ENCODE data around the gene DPP10. TPM values are rescaled to one million over a fixed set of nuclear protein-coding genes. Genes with fewer than 3 reads are reported as not detected.

The DPP10 gene
- total and polyA plus RNA-seq, 10 of the 15 experiments (the other 5 are each of a cell fraction or from before 2014, with no cell fraction given): not detected

GRCh38 chr2:115635430-115635829, 1193.0 kb downstream of the DPP10 start:
- no peak for FAIRE-seq
- no peak for DNase-seq (ENCODE audit: low read depth, low spot score)
- H3K36me3 ChIP-seq (ENCODE audit: control insufficient read depth in 2 of 2, insufficient read depth in 2 of 2, low read length in 1 of 2): no peaks in the 10 kb centered on the region
- WGBS (ENCODE audit: insufficient coverage, insufficient replicate concordance, low lambda C conversion rate, missing lambda C conversion rate): 50% methylated on average over 2 of the region's 2 CpGs
- in situ Hi-C loops (cut with MboI): no loop called here
- intact Hi-C loops (cut with micrococcal nuclease; ENCODE audit: unreplicated experiment): no loop called here
- CTCF ChIA-PET: interaction anchor here (0.6 kb wide), 1 partner anchor 458 kb away, joined by 3 read pairs; no protein-coding TSS in a partner anchor
- RAD21 ChIA-PET (ENCODE audit: unreplicated experiment): no interaction called here
- SMC1A ChIA-PET (ENCODE audit: uncharacterized antibody, unreplicated experiment): no interaction called here
- ATAC-seq: no peak
- no peak overlapping the region for H3K4me2 ChIP-seq (ENCODE audit: control insufficient read depth, insufficient read depth)
- no peak overlapping the region for H3K9ac ChIP-seq (ENCODE audit: control insufficient read depth, insufficient read depth, low read length)
- H3K9me3 ChIP-seq (replicated peaks; ENCODE audit: control insufficient read depth, insufficient read depth, low read length): no peaks in the 10 kb centered on the region
- no peak overlapping the region for H2AFZ ChIP-seq (ENCODE audit: control insufficient read depth, low read depth, low read length)
- no peak overlapping the region for H3K27ac ChIP-seq (ENCODE audit: control insufficient read depth, insufficient read depth)
- no peak overlapping the region for H3K4me3 ChIP-seq
- POLR2A ChIA-PET: no interaction called here
- no peaks in the 10 kb centered on the region for H3K27me3 ChIP-seq (replicated peaks in 1 of 2; ENCODE audit: control insufficient read depth in 2 of 2, insufficient read depth in 2 of 2, low read length in 1 of 2)
- no peaks in the 10 kb centered on the region for H4K20me1 ChIP-seq (ENCODE audit: control insufficient read depth, insufficient read depth)
- BruUV-seq (replicated peaks): no TSS peak
- no peaks in the 10 kb centered on the region for H3K79me2 ChIP-seq (ENCODE audit: control insufficient read depth, insufficient read depth, low read length)
- no peaks in the 10 kb centered on the region for H3K4me1 ChIP-seq (ENCODE audit: control insufficient read depth, insufficient read depth, low read length)
- TF ChIP-seq KLF5 (IDR thresholded peaks at IDR 0.05; ENCODE audit: partially characterized antibody): no peak
- no peak for TF ChIP-seq NFXL1 (IDR thresholded peaks at IDR 0.05; ENCODE audit: borderline replicate concordance)
- no peak for TF ChIP-seq EGR1 (IDR thresholded peaks at IDR 0.05; ENCODE audit: borderline replicate concordance in 1 of 2, low read depth in 2 of 2, low read length in 2 of 2)
- TF ChIP-seq CBFB (IDR thresholded peaks at IDR 0.05; ENCODE audit: low read depth): no peak
- no peak for TF ChIP-seq NBN (IDR thresholded peaks at IDR 0.05)
- TF ChIP-seq ATF3 (IDR thresholded peaks at IDR 0.05; ENCODE audit: borderline replicate concordance, extremely low read depth, low read depth, low read length): no peak
- no peak for TF ChIP-seq JUNB (IDR thresholded peaks at IDR 0.05)

GRCh38 chr2:115649731-115650130, 1207.3 kb downstream of the DPP10 start:
- ChIA-PET RAD21 (ENCODE audit: unreplicated experiment) (no interaction called here), SMC1A (ENCODE audit: uncharacterized antibody, unreplicated experiment) (no interaction called here), POLR2A (no interaction called here), CTCF (no interaction called here)
- FAIRE-seq: no peak
- H3K4me3 ChIP-seq: no peak overlapping the region
- H3K9me3 ChIP-seq (replicated peaks; ENCODE audit: control insufficient read depth, insufficient read depth, low read length): no peaks in the 10 kb centered on the region
- H3K9ac ChIP-seq (ENCODE audit: control insufficient read depth, insufficient read depth, low read length): no peak overlapping the region
- H3K36me3 ChIP-seq (ENCODE audit: control insufficient read depth in 2 of 2, insufficient read depth in 2 of 2, low read length in 1 of 2): no peaks in the 10 kb centered on the region
- BruUV-seq (replicated peaks): no TSS peak
- no peaks in the 10 kb centered on the region for H3K27me3 ChIP-seq (replicated peaks in 1 of 2; ENCODE audit: control insufficient read depth in 2 of 2, insufficient read depth in 2 of 2, low read length in 1 of 2)
- no peaks in the 10 kb centered on the region for H4K20me1 ChIP-seq (ENCODE audit: control insufficient read depth, insufficient read depth)
- no peak for DNase-seq (ENCODE audit: low read depth, low spot score)
- ATAC-seq: no peak
- no peak overlapping the region for H3K27ac ChIP-seq (ENCODE audit: control insufficient read depth, insufficient read depth)
- H3K4me1 ChIP-seq (ENCODE audit: control insufficient read depth, insufficient read depth, low read length): no peaks in the 10 kb centered on the region
- in situ Hi-C loops (cut with MboI): no loop called here
- no peak overlapping the region for H3K4me2 ChIP-seq (ENCODE audit: control insufficient read depth, insufficient read depth)
- H2AFZ ChIP-seq (ENCODE audit: control insufficient read depth, low read depth, low read length): no peak overlapping the region
- intact Hi-C loops (cut with micrococcal nuclease; ENCODE audit: unreplicated experiment): loop anchor here (10.0 kb wide), 1 partner anchor 485 kb away; no protein-coding TSS in a partner anchor
- no peaks in the 10 kb centered on the region for H3K79me2 ChIP-seq (ENCODE audit: control insufficient read depth, insufficient read depth, low read length)
- TF ChIP-seq SPI1 (IDR thresholded peaks at IDR 0.05; ENCODE audit: borderline replicate concordance, insufficient read depth, low read depth, low read length): no peak
- no peak for TF ChIP-seq PBX3 (IDR thresholded peaks at IDR 0.05; ENCODE audit: insufficient replicate concordance, low read depth, low read length)
- TF ChIP-seq CBX5 (IDR thresholded peaks at IDR 0.05; ENCODE audit: low read depth): no peak
- TF ChIP-seq EZH2 (IDR thresholded peaks at IDR 0.05; ENCODE audit: borderline replicate concordance, control insufficient read depth, low read depth, low read length): no peak
- no peak for TF ChIP-seq SMAD5 (IDR thresholded peaks at IDR 0.05; ENCODE audit: low read depth)
- TF ChIP-seq ETV6 (conservative IDR thresholded peaks at IDR 0.05 in 1 of 2, IDR thresholded peaks at IDR 0.05 in 1 of 2; ENCODE audit: borderline replicate concordance in 1 of 2, low read depth in 1 of 2): no peak
- TF ChIP-seq RAD51 (IDR thresholded peaks at IDR 0.05): no peak
- TF ChIP-seq FOXK2 (IDR thresholded peaks at IDR 0.05): no peak

Data from GM12878 (cell line).